ENCODE results near the gene DCP2. TPM values are rescaled to one million over a fixed set of nuclear protein-coding genes. Genes with fewer than 3 reads are reported as not detected.

The DCP2 gene
- total RNA-seq, 1 experiment from 2014 or later, result 176 TPM

GRCh38 chr5:112940670-112941069, 35.9 kb upstream of the DCP2 start:
- no peak overlapping the region for H3K56ac ChIP-seq (ENCODE audit: insufficient read length, low read depth, low read length)
- Mint-ChIP-seq H3K27me3 (ENCODE audit: low read depth) (no peaks in the 10 kb centered on the region), H3K36me3 (ENCODE audit: insufficient read depth in 1 of 3, low read depth in 3 of 3) (no peaks in the 10 kb centered on the region; a peak in 1 of 7 replicates), H3K4me1 (no peaks in the 10 kb centered on the region), H3K27ac (no peak overlapping the region; a peak in 1 of 7 replicates), H3K9me3 (no peaks in the 10 kb centered on the region), H3K4me3 (no peak overlapping the region)
- no peaks in the 10 kb centered on the region for H3K79me1 ChIP-seq (ENCODE audit: insufficient read depth, low read depth, low read length, poor library complexity, severe bottlenecking)
- no peak for DNase-seq
- H3K79me2 ChIP-seq (ENCODE audit: insufficient read depth, low read length), result no peaks in the 10 kb centered on the region
- no peak overlapping the region for H3K14ac ChIP-seq (ENCODE audit: insufficient read depth, low read length)
- no peak overlapping the region for H2BK12ac ChIP-seq (ENCODE audit: insufficient read length, low read depth, low read length)
- H2AFZ ChIP-seq (ENCODE audit: low read length), result no peak overlapping the region
- H3K27me3 ChIP-seq (ENCODE audit: insufficient read depth, low read length), result no peaks in the 10 kb centered on the region
- H4K5ac ChIP-seq (ENCODE audit: insufficient read length, low read depth, low read length), result no peak overlapping the region
- no peak overlapping the region for H3K4ac ChIP-seq (ENCODE audit: low read depth, low read length)
- no peaks in the 10 kb centered on the region for H3K9me3 ChIP-seq (ENCODE audit: control insufficient read depth, low read depth, low read length)
- no peak overlapping the region for H3K23ac ChIP-seq (ENCODE audit: insufficient read length, low read depth, low read length)
- no peak for TF ChIP-seq CTCF (conservative IDR thresholded peaks at IDR 0.05)
- WGBS (ENCODE audit: extremely low coverage, insufficient read length, low lambda C conversion rate), result no CpG with 5 or more reads among the region's 2 CpGs
- no peaks in the 10 kb centered on the region for H3K23me2 ChIP-seq (ENCODE audit: insufficient read length, low read depth, low read length, poor library complexity, severe bottlenecking)
- no peak overlapping the region for H4K91ac ChIP-seq (ENCODE audit: insufficient read length, low read depth, low read length)
- H4K8ac ChIP-seq (replicated peaks; ENCODE audit: insufficient read length, low read depth, low read length), result no peak overlapping the region
- no peak overlapping the region for H2BK20ac ChIP-seq (ENCODE audit: low read depth, low read length, poor library complexity, severe bottlenecking)
- H3K4me1 ChIP-seq (ENCODE audit: insufficient read depth, low read length), result no peaks in the 10 kb centered on the region
- no peak overlapping the region for H2BK120ac ChIP-seq (ENCODE audit: low read depth, low read length, poor library complexity, severe bottlenecking)
- no peak overlapping the region for H3K4me2 ChIP-seq (ENCODE audit: insufficient read depth, insufficient read length, low read length)
- no peak overlapping the region for H3K27ac ChIP-seq (ENCODE audit: insufficient read length, low read depth, low read length)
- no peak overlapping the region for H3K18ac ChIP-seq (ENCODE audit: insufficient read length, low read depth, low read length)
- H2AK5ac ChIP-seq (ENCODE audit: insufficient read length, low read length), result no peak overlapping the region
- H3K9ac ChIP-seq (ENCODE audit: extremely low read depth, insufficient read length, low read length), result no peak overlapping the region
- no peak overlapping the region for H3T11ph ChIP-seq (ENCODE audit: low read length)
- no peak overlapping the region for H2BK5ac ChIP-seq (ENCODE audit: insufficient read length, low read length)
- no peaks in the 10 kb centered on the region for H4K20me1 ChIP-seq (ENCODE audit: control insufficient read depth, insufficient read depth, insufficient read length)
- no peak overlapping the region for H2BK15ac ChIP-seq (ENCODE audit: low read depth, low read length)

Data from H9 (cell line).